Endothelial cell of umbilical vein (primary cell): ENCODE results near the gene UFD1. TPM values are rescaled to one million over a fixed set of nuclear protein-coding genes. Genes with fewer than 3 reads are reported as not detected.
A peak's percentile ranks its signal among the peaks of the same experiment; 100 is the strongest.

Source experiments
- BruUV-seq: library from RNA; stranded (reverse); fragments of 400-500 nt; replicated peaks from 2 replicates; lab custom pipeline; 2021; lab: Mats Ljungman, UMichigan
- CTCF ChIA-PET: fragments of 300-600, 350-600 bp; sonication (Branson Sonifier 250); formaldehyde crosslinking; loops from one replicate; lab custom pipeline; 2021; ENCODE audit warnings: antibody characterized with exemption, inconsistent platforms; lab: Charles Lee
- POLR2A ChIA-PET: fragments of 300-600, 350-600 bp; sonication (Branson Sonifier 250); formaldehyde crosslinking; loops from one replicate; lab custom pipeline; 2021; ENCODE audit warnings: antibody characterized with exemption, inconsistent platforms; lab: Charles Lee
- DNase-seq: peaks from one replicate; pipeline ENCODE4 v3.0.0-alpha.2; 2011; ENCODE audit warnings: low read depth, low spot score
- FAIRE-seq: peaks from 2 replicates; lab custom pipeline; 2011; peaks lifted over from hg19 to GRCh38; lab: Jason Lieb, UNC
- H2AFZ ChIP-seq: 2 replicates; pipeline ENCODE4 v1.6.0; 2012; ENCODE audit warnings: low read depth, low read length, control low read depth, inconsistent platforms
- H3K27ac ChIP-seq: 2 replicates; pipeline ENCODE4 v1.5.1; 2011; ENCODE audit warnings: low read depth, mild to moderate bottlenecking, control low read depth, low read length, moderate library complexity; ENCODE audit not compliant: insufficient read depth
- H3K27me3 ChIP-seq, 2 experiments: 2 replicates each; pipeline versions ENCODE4 v1.6.0 to v1.6.1; 2011; ENCODE audit warnings: low read length in 2 of 2, mixed read lengths in 1 of 2; ENCODE audit not compliant: control insufficient read depth in 2 of 2, insufficient read depth in 2 of 2
- H3K36me3 ChIP-seq, 2 experiments: 2 replicates in 1 of 2; 3 replicates in 1 of 2; pipeline ENCODE4 v1.5.1; 2011; ENCODE audit warnings: low read length in 2 of 2, mild to moderate bottlenecking in 1 of 2, moderate library complexity in 1 of 2; ENCODE audit not compliant: control insufficient read depth in 2 of 2, insufficient read depth in 2 of 2; ENCODE audit errors: extremely low read depth in 1 of 2
- H3K4me1 ChIP-seq: 3 replicates; pipeline ENCODE4 v1.5.1; 2011; ENCODE audit warnings: mild to moderate bottlenecking, low read length; ENCODE audit not compliant: control insufficient read depth, insufficient read depth; ENCODE audit errors: extremely low read depth
- H3K4me2 ChIP-seq: 2 replicates; pipeline ENCODE4 v1.6.1; 2011; ENCODE audit warnings: low read length, control low read depth, mixed read lengths; ENCODE audit not compliant: insufficient read depth
- H3K4me3 ChIP-seq, 3 experiments: fragments of 200-600 bp in 1 of 3; sonication (generic), shearing (Covaris generic) in 1 of 3; replicated peaks in 1 of 3; 2 replicates each; pipeline ENCODE4 v1.5.1; 2011 to 2016; ENCODE audit warnings: control low read depth in 3 of 3, low read length in 3 of 3, mild to moderate bottlenecking in 2 of 3, inconsistent platforms in 1 of 3, low read depth in 1 of 3, moderate library complexity in 1 of 3; ENCODE audit not compliant: insufficient read depth in 1 of 3
- H3K79me2 ChIP-seq: 2 replicates; pipeline ENCODE4 v1.6.0; 2012; ENCODE audit warnings: low read length, inconsistent platforms; ENCODE audit not compliant: control insufficient read depth, insufficient read depth
- H3K9ac ChIP-seq: replicated peaks from 2 replicates; pipeline ENCODE3; 2011; ENCODE audit warnings: low read length, control low read depth; ENCODE audit not compliant: insufficient read depth; ENCODE audit errors: extremely low read depth
- H3K9me1 ChIP-seq: replicated peaks from 3 replicates; pipeline ENCODE4 v1.6.0; 2011; ENCODE audit warnings: mild to moderate bottlenecking, low read length; ENCODE audit not compliant: control insufficient read depth, insufficient read depth; ENCODE audit errors: extremely low read depth
- H3K9me3 ChIP-seq: replicated peaks from 2 replicates; pipeline ENCODE4 v1.5.1; 2012; ENCODE audit warnings: low read length, inconsistent platforms; ENCODE audit not compliant: control insufficient read depth, insufficient read depth
- H4K20me1 ChIP-seq: replicated peaks from 2 replicates; pipeline ENCODE3; 2011; ENCODE audit warnings: mild to moderate bottlenecking, low read length; ENCODE audit not compliant: control insufficient read depth, insufficient read depth; ENCODE audit errors: extremely low read depth
- FOS ChIP-seq: IDR thresholded peaks from 2 replicates; pipeline ENCODE4 v1.6.1; 2011; ENCODE audit warnings: mild to moderate bottlenecking, low read length, moderate library complexity, borderline replicate concordance; ENCODE audit not compliant: insufficient read depth
- GATA2 ChIP-seq: IDR thresholded peaks from 2 replicates; pipeline ENCODE4 v1.7.0; 2011; ENCODE audit warnings: low read depth, mild to moderate bottlenecking, moderate library complexity, mixed read lengths, low read length; ENCODE audit not compliant: insufficient read length, insufficient read depth
- JUN ChIP-seq: IDR thresholded peaks from 2 replicates; pipeline ENCODE4 v1.6.1; 2011; ENCODE audit warnings: borderline replicate concordance, low read depth; ENCODE audit not compliant: insufficient read length, insufficient read depth
- MYC ChIP-seq: IDR thresholded peaks from one replicate; pipeline ENCODE4 v1.6.1; 2011; ENCODE audit warnings: mild to moderate bottlenecking, low read depth, low read length
- POLR2A ChIP-seq: IDR thresholded peaks from 2 replicates; pipeline ENCODE4 v1.6.1; 2012; ENCODE audit warnings: low read depth, mild to moderate bottlenecking, control low read depth, low read length
- POLR2AphosphoS5 ChIP-seq: IDR thresholded peaks from 2 replicates; pipeline ENCODE4 v1.6.1; 2012; ENCODE audit warnings: low read depth, mild to moderate bottlenecking, control low read depth, low read length, moderate library complexity; ENCODE audit not compliant: insufficient read depth
- dilution Hi-C: fragments of 300-500 bp; cut with MboI; formaldehyde crosslinking; loops from one replicate; pipeline ENCODE4 v1.15.0; 2019; ENCODE audit warnings: low sequenced_read_pairs; ENCODE audit not compliant: extremely low pct_ligation_motif_present
- intact Hi-C: fragments of 100-400 bp; cut with micrococcal nuclease; formaldehyde crosslinking; loops from one replicate; pipeline ENCODE4 v1.10.0; 2022
- polyA plus RNA-seq, 4 experiments: library from polyadenylated mRNA; depleted of rRNA in 3 of 4; stranded (reverse) in 3 of 4; unstranded in 1 of 4; fragments of >200 nt; gene quantifications; 2 replicates each; pipeline versions ENCODE4 v1.2.1 to v1.2.3, GENCODE V29; 2011 to 2012; ENCODE audit warnings: missing spikeins in 1 of 4
- total RNA-seq: library from RNA; stranded (reverse); gene quantifications from 2 replicates; pipeline ENCODE4 v1.2.3, GENCODE V29; 2021
- TF ChIP-seq, protein P1 (sequence below), 2 donors: IDR thresholded peaks; 1 replicate in 1 of 2; 2 replicates in 1 of 2; pipeline ENCODE4 v1.5.1; 2011; ENCODE audit warnings: low read length in 2 of 2, mild to moderate bottlenecking in 2 of 2, moderate library complexity in 2 of 2, control low read depth in 1 of 2, inconsistent platforms in 1 of 2, low read depth in 1 of 2; ENCODE audit not compliant: insufficient read depth in 1 of 2; ENCODE audit errors: extremely low read depth in 1 of 2

The UFD1 gene
- total and polyA plus RNA-seq, 2 donors (not counting 3 experiments of a cell fraction or from before 2014, with no cell fraction given): 127 to 228 TPM

DNA sequence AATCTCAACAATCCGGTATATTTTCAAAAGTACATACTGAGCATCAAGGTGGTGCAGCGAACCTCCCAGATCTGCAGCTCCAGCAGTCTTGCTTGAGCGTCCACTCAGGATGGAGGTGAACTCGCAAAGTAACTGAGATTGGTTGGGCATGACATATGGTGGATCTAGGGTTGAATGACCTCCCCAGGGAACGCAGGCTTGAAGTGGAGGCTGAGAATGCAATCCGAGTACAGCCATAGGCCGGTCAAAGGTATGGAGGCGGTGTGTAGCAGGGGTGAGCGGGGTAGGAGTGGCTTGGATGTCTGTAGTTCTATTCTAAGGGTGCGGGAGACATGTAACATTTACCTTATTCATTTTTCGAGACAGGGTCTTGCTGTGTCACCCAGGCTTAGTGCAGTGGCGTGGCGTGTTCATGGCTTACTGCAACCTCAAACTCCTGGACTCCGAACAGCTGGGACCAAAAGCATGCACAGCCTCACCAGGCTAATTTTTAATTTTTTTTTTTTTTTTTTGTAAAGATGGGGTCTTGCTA, 30.9 kb downstream of the UFD1 start:
- Histone ChIP-seq H3K79me2 (peaks cover 36% of the 10 kb centered on the region), H3K9me1 (no peaks in the 10 kb centered on the region), H2AFZ (peak overlapping the region; percentile 44), H3K27me3 (no peaks in the 10 kb centered on the region), H3K27ac (peak overlapping the region; percentile 31), H3K9ac (peak overlapping the region; percentile 59), H3K4me3 (peak overlapping the region; percentile 28 to 92 (median 89)), H4K20me1 (no peaks in the 10 kb centered on the region), H3K36me3 (peaks cover 3 to 28% of the 10 kb centered on the region in 2 experiments), H3K9me3 (no peaks in the 10 kb centered on the region), H3K4me1 (peaks cover 11% of the 10 kb centered on the region), H3K4me2 (peak overlapping the region; percentile 53)
- ChIA-PET POLR2A (no interaction called here), CTCF (interaction anchor here (1.3 to 1.4 kb wide), 2 partner anchors 182 to 268 kb away, joined by 3 to 9 read pairs; no protein-coding TSS in a partner anchor)
- no peak for FAIRE-seq
- intact Hi-C loops: loop anchor here (5.0 kb wide), 1 partner anchor 271 kb away; the partner anchor contains the start of gene SLC25A1
- no peak for DNase-seq
- dilution Hi-C loops: no loop called here
- TF ChIP-seq POLR2A: no peak
- TF ChIP-seq, protein P1, sequence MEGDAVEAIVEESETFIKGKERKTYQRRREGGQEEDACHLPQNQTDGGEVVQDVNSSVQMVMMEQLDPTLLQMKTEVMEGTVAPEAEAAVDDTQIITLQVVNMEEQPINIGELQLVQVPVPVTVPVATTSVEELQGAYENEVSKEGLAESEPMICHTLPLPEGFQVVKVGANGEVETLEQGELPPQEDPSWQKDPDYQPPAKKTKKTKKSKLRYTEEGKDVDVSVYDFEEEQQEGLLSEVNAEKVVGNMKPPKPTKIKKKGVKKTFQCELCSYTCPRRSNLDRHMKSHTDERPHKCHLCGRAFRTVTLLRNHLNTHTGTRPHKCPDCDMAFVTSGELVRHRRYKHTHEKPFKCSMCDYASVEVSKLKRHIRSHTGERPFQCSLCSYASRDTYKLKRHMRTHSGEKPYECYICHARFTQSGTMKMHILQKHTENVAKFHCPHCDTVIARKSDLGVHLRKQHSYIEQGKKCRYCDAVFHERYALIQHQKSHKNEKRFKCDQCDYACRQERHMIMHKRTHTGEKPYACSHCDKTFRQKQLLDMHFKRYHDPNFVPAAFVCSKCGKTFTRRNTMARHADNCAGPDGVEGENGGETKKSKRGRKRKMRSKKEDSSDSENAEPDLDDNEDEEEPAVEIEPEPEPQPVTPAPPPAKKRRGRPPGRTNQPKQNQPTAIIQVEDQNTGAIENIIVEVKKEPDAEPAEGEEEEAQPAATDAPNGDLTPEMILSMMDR (IDR thresholded peaks at IDR 0.05; ENCODE audit: extremely low read depth in 1 of 2, insufficient read depth in 1 of 2, low read depth in 1 of 2, low read length in 2 of 2): no peak
- TSS peak; percentile 39 for BruUV-seq

DNA sequence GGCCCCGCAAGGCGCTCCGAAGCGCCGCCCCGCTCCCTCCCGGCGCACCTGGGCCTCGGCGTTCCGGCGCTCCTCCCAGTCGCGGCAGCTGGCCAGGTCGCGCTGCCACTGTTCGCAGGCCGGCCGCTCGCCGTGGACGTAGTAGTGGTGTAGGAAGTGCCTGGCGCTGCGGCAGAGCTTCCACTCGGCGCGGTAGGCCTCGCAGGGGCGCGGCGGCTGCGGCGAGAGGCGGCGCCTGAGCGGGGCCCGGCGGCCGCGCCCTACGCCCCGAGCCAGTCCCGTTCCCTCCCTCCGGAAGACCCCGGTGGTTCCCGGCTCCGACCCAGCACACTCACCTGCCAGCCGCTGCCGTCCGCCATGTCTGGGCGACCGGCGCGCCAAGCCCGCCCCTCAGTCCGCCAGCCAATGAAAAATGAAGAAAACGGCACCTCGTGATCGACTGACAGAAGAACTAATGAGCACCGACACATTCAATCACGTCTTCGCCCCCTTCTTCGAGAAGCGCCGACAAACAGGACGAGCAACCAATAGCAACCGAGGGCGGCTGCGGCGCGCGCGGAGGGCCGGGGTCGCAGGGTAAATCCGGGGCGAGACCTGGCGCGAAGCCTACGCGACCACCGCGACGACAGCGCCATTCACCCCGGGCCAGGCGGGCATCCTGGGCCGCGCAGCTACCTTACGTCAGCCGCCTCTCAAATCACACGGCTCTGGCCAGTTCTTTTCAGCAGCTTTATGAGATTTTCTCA, 31.5 kb downstream of the UFD1 start, which contains the start of gene C22orf39:
Gene C22orf39, minus strand, starts transcription at position 382 of the 746 bp plus-strand sequence. Its CDS starts 23 bp downstream, at position 359.
- H3K27me3 ChIP-seq: no peaks in the 10 kb centered on the region
- peak; percentile 98 for FAIRE-seq
- peak within 1 kb of the TSS; percentile 83 for H3K9ac ChIP-seq
- intact Hi-C loops (loop anchor here (1.0 to 5.0 kb wide), 3 partner anchors 15 to 270 kb away; partner anchors contain the start of genes CDC45, MRPL40, SLC25A1 and UFD1), dilution Hi-C loops (no loop called here)
- H3K4me2 ChIP-seq: peak within 1 kb of the TSS; percentile 87
- peak within 1 kb of the TSS; percentile 49 for H3K27ac ChIP-seq
- TF ChIP-seq POLR2A (peak; percentile 77), FOS (no peak), MYC (no peak), POLR2AphosphoS5 (peak; percentile 80), GATA2 (no peak), JUN (no peak)
- H2AFZ ChIP-seq: peak within 1 kb of the TSS; percentile 69
- peak within 1 kb of the TSS; percentile 80 to 92 (median 89) for H3K4me3 ChIP-seq
- peaks cover 11% of the 10 kb centered on the region for H3K4me1 ChIP-seq
- peak; percentile 94 for DNase-seq
- BruUV-seq: TSS peak; percentile 5
- H3K9me1 ChIP-seq: no peaks in the 10 kb centered on the region
- H3K9me3 ChIP-seq: no peaks in the 10 kb centered on the region
- ChIA-PET CTCF (interaction anchor here (0.9 to 1.4 kb wide), 4 partner anchors 15 to 268 kb away, joined by 3 to 9 read pairs (median 3); partner anchors contain the start of gene MRPL40), POLR2A (no interaction called here)
- peaks cover 42% of the 10 kb centered on the region for H3K79me2 ChIP-seq
- H3K36me3 ChIP-seq: peaks cover 2 to 23% of the 10 kb centered on the region in 2 experiments
- no peaks in the 10 kb centered on the region for H4K20me1 ChIP-seq
